HEK293 (cell line): ENCODE data around the gene TRIM8.

Experiments used
- CTCF ChIA-PET: fragments of 350-600 bp; formaldehyde crosslinking; extraction: SDS; loops from one replicate; lab custom pipeline; 2021; ENCODE audit warnings: antibody characterized with exemption; lab: Yijun Ruan, JAX
- POLR2A ChIA-PET: fragments of 300-600 bp; formaldehyde crosslinking; extraction: SDS; loops from one replicate; lab custom pipeline; 2020; ENCODE audit warnings: antibody characterized with exemption, inconsistent platforms; lab: Yijun Ruan, JAX
- H3K27ac ChIP-seq: fragments of 200-500 bp; sonication (Bioruptor generic); 2 replicates; pipeline ENCODE4 v1.5.1; 2014; ENCODE audit warnings: low read depth, low read length, control low read depth, inconsistent platforms; ENCODE audit errors: extremely low read depth
- H3K36me3 ChIP-seq, 2 experiments: fragments of 200-500 bp in 1 of 2; sonication (Bioruptor generic) in 1 of 2; 1 replicate in 1 of 2; 2 replicates in 1 of 2; pipeline ENCODE4 v1.5.1; 2014 to 2017; ENCODE audit warnings: inconsistent platforms in 2 of 2, low read length in 2 of 2; ENCODE audit not compliant: control insufficient read depth in 2 of 2, insufficient read depth in 1 of 2
- H3K4me1 ChIP-seq: fragments of 200-500 bp; sonication (Bioruptor generic); 2 replicates; pipeline ENCODE4 v1.5.1; 2014; ENCODE audit warnings: mild to moderate bottlenecking, low read length, inconsistent platforms; ENCODE audit not compliant: control insufficient read depth, insufficient read depth
- H3K4me3 ChIP-seq: 2 replicates; pipeline ENCODE4 v1.5.1; 2011; ENCODE audit warnings: low read depth, mild to moderate bottlenecking, control low read depth, low read length, moderate library complexity
- H3K9me3 ChIP-seq: fragments of 200-500 bp; sonication (Bioruptor generic); 2 replicates; pipeline ENCODE4 v1.5.1; 2014; ENCODE audit warnings: low read depth, low read length, inconsistent platforms; ENCODE audit not compliant: control insufficient read depth, insufficient read depth
- EGR2 ChIP-seq: fragments of 450-650 bp; formaldehyde crosslinking; IDR thresholded peaks from 2 replicates; pipeline ENCODE4 v1.5.1; 2016; ENCODE audit warnings: low read depth, missing biosample characterization, missing genetic modification characterization
- GLIS1 ChIP-seq: fragments of 450-650 bp; formaldehyde crosslinking; IDR thresholded peaks from 2 replicates; pipeline ENCODE4 v1.5.1; 2016; ENCODE audit warnings: missing biosample characterization, missing genetic modification characterization
- IKZF3 ChIP-seq: fragments of 450-650 bp; IDR thresholded peaks from 2 replicates; pipeline ENCODE4 v1.5.0; 2018; ENCODE audit warnings: missing biosample characterization, mild to moderate bottlenecking, missing genetic modification characterization, moderate library complexity
- KLF9 ChIP-seq: fragments of 450-650 bp; formaldehyde crosslinking; IDR thresholded peaks from 2 replicates; pipeline ENCODE4 v1.5.1; 2016; ENCODE audit warnings: missing biosample characterization, missing genetic modification characterization, low read depth
- PRDM6 ChIP-seq: fragments of 450-650 bp; formaldehyde crosslinking; IDR thresholded peaks from 2 replicates; pipeline ENCODE4 v1.5.1; 2017; ENCODE audit warnings: missing biosample characterization, missing genetic modification characterization
- SCRT1 ChIP-seq: fragments of 450-650 bp; formaldehyde crosslinking; IDR thresholded peaks from 2 replicates; pipeline ENCODE4 v1.5.1; 2016; ENCODE audit warnings: missing biosample characterization, missing genetic modification characterization, borderline replicate concordance
- SCRT2 ChIP-seq: fragments of 450-650 bp; formaldehyde crosslinking; IDR thresholded peaks from 2 replicates; pipeline ENCODE4 v1.5.1; 2016; ENCODE audit warnings: missing biosample characterization, missing genetic modification characterization
- ZIC2 ChIP-seq: fragments of 450-650 bp; formaldehyde crosslinking; IDR thresholded peaks from 2 replicates; pipeline ENCODE4 v1.5.1; 2016; ENCODE audit warnings: missing biosample characterization, missing genetic modification characterization
- ZNF175 ChIP-seq: fragments of 450-650 bp; formaldehyde crosslinking; IDR thresholded peaks from 2 replicates; pipeline ENCODE4 v1.5.1; 2016; ENCODE audit warnings: missing biosample characterization, missing genetic modification characterization
- ZNF24 ChIP-seq: fragments of 450-650 bp; formaldehyde crosslinking; IDR thresholded peaks from 2 replicates; pipeline ENCODE4 v1.5.1; 2016; ENCODE audit warnings: missing biosample characterization, missing genetic modification characterization
- ZNF324 ChIP-seq: fragments of 450-650 bp; formaldehyde crosslinking; IDR thresholded peaks from 2 replicates; pipeline ENCODE4 v1.5.1; 2016; ENCODE audit warnings: missing biosample characterization, missing genetic modification characterization
- ZNF341 ChIP-seq: fragments of 450-650 bp; formaldehyde crosslinking; IDR thresholded peaks from 2 replicates; pipeline ENCODE4; 2016; ENCODE audit warnings: low read depth, missing biosample characterization, missing genetic modification characterization
- ZNF426 ChIP-seq: fragments of 450-650 bp; formaldehyde crosslinking; IDR thresholded peaks from 2 replicates; pipeline ENCODE4 v1.5.1; 2017; ENCODE audit warnings: missing biosample characterization, missing genetic modification characterization, mild to moderate bottlenecking, inconsistent platforms, moderate library complexity
- ZNF571 ChIP-seq: fragments of 450-650 bp; formaldehyde crosslinking; IDR thresholded peaks from 2 replicates; pipeline ENCODE4 v1.5.0; 2017; ENCODE audit warnings: missing biosample characterization, missing genetic modification characterization
- ZNF596 ChIP-seq: fragments of 450-650 bp; IDR thresholded peaks from 2 replicates; pipeline ENCODE4 v1.5.0; 2018; ENCODE audit warnings: missing biosample characterization, mild to moderate bottlenecking, missing genetic modification characterization, moderate library complexity
- ZNF776 ChIP-seq: fragments of 450-650 bp; formaldehyde crosslinking; IDR thresholded peaks from 2 replicates; pipeline ENCODE4 v1.5.0; 2017; ENCODE audit warnings: missing biosample characterization, missing genetic modification characterization, borderline replicate concordance
- ZSCAN16 ChIP-seq: fragments of 450-650 bp; formaldehyde crosslinking; IDR thresholded peaks from 2 replicates; pipeline ENCODE4 v1.5.1; 2016; ENCODE audit warnings: missing biosample characterization, missing genetic modification characterization
- TF ChIP-seq, protein P1 (sequence below): fragments of 450-650 bp; formaldehyde crosslinking; IDR thresholded peaks from 2 replicates; pipeline ENCODE4 v1.5.1; 2016; ENCODE audit warnings: missing biosample characterization, missing genetic modification characterization
- TF ChIP-seq, protein P2 (sequence below): fragments of 450-650 bp; formaldehyde crosslinking; IDR thresholded peaks from 2 replicates; pipeline ENCODE4 v1.5.1; 2016; ENCODE audit warnings: missing biosample characterization, missing genetic modification characterization

TRIM8 gene

GRCh38 chr10:102647443-102648268 is 3.4 kb downstream of the TRIM8 start:
- H3K27ac ChIP-seq, result peak overlapping the region; percentile 16; the same call in 1 of the 2 replicates
- H3K36me3 ChIP-seq, result peaks cover 3 to 34% of the 10 kb centered on the region in 2 experiments; a peak in 2 of 3 replicates
- TF ChIP-seq ZNF175 (tag by site-specific recombination) (no peak), ZNF24 (tag by site-specific recombination) (no peak), ZSCAN16 (tag by site-specific recombination) (no peak), ZNF596 (0 out of 2 replicates have a peak, but pooled peaks have one; percentile 6), GLIS1 (peak; percentile 93), ZNF341 (tag by site-specific recombination) (peak; percentile 86), ZNF426 (tag by site-specific recombination) (no peak), IKZF3 (tag by site-specific recombination) (peak; percentile 51; the same call in 1 of the 2 replicates), SCRT1 (tag by site-specific recombination) (no peak), SCRT2 (peak; percentile 83)
- TF ChIP-seq, protein P1, sequence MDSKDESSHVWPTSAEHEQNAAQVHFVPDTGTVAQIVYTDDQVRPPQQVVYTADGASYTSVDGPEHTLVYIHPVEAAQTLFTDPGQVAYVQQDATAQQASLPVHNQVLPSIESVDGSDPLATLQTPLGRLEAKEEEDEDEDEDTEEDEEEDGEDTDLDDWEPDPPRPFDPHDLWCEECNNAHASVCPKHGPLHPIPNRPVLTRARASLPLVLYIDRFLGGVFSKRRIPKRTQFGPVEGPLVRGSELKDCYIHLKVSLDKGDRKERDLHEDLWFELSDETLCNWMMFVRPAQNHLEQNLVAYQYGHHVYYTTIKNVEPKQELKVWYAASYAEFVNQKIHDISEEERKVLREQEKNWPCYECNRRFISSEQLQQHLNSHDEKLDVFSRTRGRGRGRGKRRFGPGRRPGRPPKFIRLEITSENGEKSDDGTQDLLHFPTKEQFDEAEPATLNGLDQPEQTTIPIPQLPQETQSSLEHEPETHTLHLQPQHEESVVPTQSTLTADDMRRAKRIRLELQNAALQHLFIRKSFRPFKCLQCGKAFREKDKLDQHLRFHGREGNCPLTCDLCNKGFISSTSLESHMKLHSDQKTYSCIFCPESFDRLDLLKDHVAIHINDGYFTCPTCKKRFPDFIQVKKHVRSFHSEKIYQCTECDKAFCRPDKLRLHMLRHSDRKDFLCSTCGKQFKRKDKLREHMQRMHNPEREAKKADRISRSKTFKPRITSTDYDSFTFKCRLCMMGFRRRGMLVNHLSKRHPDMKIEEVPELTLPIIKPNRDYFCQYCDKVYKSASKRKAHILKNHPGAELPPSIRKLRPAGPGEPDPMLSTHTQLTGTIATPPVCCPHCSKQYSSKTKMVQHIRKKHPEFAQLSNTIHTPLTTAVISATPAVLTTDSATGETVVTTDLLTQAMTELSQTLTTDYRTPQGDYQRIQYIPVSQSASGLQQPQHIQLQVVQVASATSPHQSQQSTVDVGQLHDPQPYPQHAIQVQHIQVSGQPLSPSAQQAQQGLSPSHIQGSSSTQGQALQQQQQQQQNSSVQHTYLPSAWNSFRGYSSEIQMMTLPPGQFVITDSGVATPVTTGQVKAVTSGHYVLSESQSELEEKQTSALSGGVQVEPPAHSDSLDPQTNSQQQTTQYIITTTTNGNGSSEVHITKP (tag by site-specific recombination), result 0 out of 2 replicates have a peak, but pooled peaks have one; percentile 24
- TF ChIP-seq, protein P2, sequence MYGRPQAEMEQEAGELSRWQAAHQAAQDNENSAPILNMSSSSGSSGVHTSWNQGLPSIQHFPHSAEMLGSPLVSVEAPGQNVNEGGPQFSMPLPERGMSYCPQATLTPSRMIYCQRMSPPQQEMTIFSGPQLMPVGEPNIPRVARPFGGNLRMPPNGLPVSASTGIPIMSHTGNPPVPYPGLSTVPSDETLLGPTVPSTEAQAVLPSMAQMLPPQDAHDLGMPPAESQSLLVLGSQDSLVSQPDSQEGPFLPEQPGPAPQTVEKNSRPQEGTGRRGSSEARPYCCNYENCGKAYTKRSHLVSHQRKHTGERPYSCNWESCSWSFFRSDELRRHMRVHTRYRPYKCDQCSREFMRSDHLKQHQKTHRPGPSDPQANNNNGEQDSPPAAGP (tag by site-specific recombination), result 0 out of 2 replicates have a peak, but pooled peaks have one; percentile 4
- no peak overlapping the region for H3K4me3 ChIP-seq
- H3K4me1 ChIP-seq, result peaks cover 15% of the 10 kb centered on the region
- H3K9me3 ChIP-seq, result no peaks in the 10 kb centered on the region
- ChIA-PET CTCF (interaction anchor here (0.6 kb wide), 1 partner anchor 60 kb away, joined by 3 read pairs; no protein-coding TSS in a partner anchor), POLR2A (no interaction called here)

DNA sequence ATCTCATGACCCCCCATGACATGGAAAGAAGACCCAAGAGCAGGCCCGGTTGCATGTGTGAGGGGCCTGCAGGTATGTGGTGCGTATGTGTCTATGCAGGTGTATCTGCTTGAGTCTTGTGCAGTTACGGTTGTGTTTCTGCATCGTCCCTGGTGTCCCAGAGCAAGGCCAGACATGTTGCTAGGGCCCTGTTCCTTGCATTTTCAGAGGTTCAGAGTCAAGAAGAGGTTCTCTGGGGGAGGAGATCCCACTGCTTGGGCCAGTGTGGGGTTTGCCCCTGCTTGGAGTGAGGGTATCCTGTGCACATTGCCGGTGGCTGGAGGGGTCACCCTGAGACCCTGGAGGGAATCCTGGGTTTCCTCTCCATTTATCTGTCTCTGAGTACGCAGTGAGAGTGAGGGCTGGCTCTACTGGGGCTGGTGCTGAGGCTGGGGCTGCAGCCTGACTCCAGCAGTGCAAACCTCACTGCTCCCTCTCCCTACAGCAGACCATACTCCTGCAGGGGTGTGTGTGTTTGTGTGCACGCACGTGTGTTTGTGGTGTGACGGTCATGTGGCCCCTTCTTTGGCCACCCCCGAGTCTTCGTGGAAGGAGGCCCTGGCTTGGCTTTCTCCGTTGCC is 4.1 kb downstream of the TRIM8 start:
- Histone ChIP-seq H3K4me3 (no peak overlapping the region), H3K36me3 (peaks cover 5 to 38% of the 10 kb centered on the region in 2 experiments; a peak in 2 of 3 replicates), H3K9me3 (no peaks in the 10 kb centered on the region), H3K27ac (0 out of 2 replicates have a peak overlapping the region, but pooled peaks have one; percentile 16), H3K4me1 (peaks cover 15% of the 10 kb centered on the region)
- POLR2A ChIA-PET, result no interaction called here
- CTCF ChIA-PET, result no interaction called here
- TF ChIP-seq PRDM6, result no peak
- no peak for TF ChIP-seq ZNF776
- TF ChIP-seq ZIC2 (tag by site-specific recombination), result no peak
- no peak for TF ChIP-seq ZNF571
- no peak for TF ChIP-seq ZNF324 (tag by site-specific recombination)
- TF ChIP-seq KLF9 (tag by site-specific recombination), result no peak
- TF ChIP-seq EGR2 (tag by site-specific recombination), result no peak
- TF ChIP-seq, all 188 proteins: peak for 0
